ENCODE measurements around the gene OLR1. TPM values are rescaled to one million over a fixed set of nuclear protein-coding genes. Genes with fewer than 3 reads are reported as not detected.

Gene OLR1
- total RNA-seq, 1 experiment from 2014 or later: 0.12 TPM

GRCh38 chr12:10111451-10111850 lies 60.5 kb downstream of the OLR1 start (continued):
- no peak for TF ChIP-seq ZNF274 (IDR thresholded peaks at IDR 0.05; ENCODE audit: low read depth, low read length)
- TF ChIP-seq YY1 (IDR thresholded peaks at IDR 0.05; ENCODE audit: extremely low read depth, insufficient replicate concordance, low read depth, low read length): no peak

- Histone ChIP-seq H2AFZ (ENCODE audit: low read depth, low read length, poor library complexity, severe bottlenecking) (no peak overlapping the region), H3K36me3 (ENCODE audit: control insufficient read depth in 1 of 2, insufficient read depth in 2 of 2, low read length in 2 of 2) (no peaks in the 10 kb centered on the region), H3K4me3 (replicated peaks in 1 of 2; ENCODE audit: low read depth in 1 of 2, low read length in 2 of 2) (no peak overlapping the region), H3K27ac (ENCODE audit: low read depth, low read length) (no peak overlapping the region), H3K27me3 (ENCODE audit: insufficient read depth, low read length) (no peaks in the 10 kb centered on the region), H3K9ac (ENCODE audit: low read length) (no peak overlapping the region), H4K20me1 (ENCODE audit: insufficient read depth) (no peaks in the 10 kb centered on the region), H3K9me2 (ENCODE audit: insufficient read depth) (no peaks in the 10 kb centered on the region), H3K4me2 (ENCODE audit: low read length) (no peak overlapping the region), H3K9me3 (ENCODE audit: control insufficient read depth in 1 of 2, insufficient read depth in 1 of 2, low read depth in 1 of 2, low read length in 2 of 2) (no peaks in the 10 kb centered on the region), H3K79me2 (ENCODE audit: insufficient read depth, low read length) (no peaks in the 10 kb centered on the region), H3K4me1 (ENCODE audit: control insufficient read depth in 1 of 2, insufficient read depth in 2 of 2, low read length in 2 of 2) (no peaks in the 10 kb centered on the region)
- intact Hi-C loops (cut with micrococcal nuclease): no loop called here
- CTCF ChIA-PET: no interaction called here
- TF ChIP-seq REST (IDR thresholded peaks at IDR 0.05; ENCODE audit: low read depth): no peak
- TF ChIP-seq POLR2AphosphoS5 (IDR thresholded peaks at IDR 0.05; ENCODE audit: low read depth, low read length): no peak
- POLR2A ChIA-PET: no interaction called here
- DNase-seq (ENCODE audit: low read depth, low spot score): no peak
- no TSS peak for BruUV-seq (replicated peaks)
- RAD21 ChIA-PET (ENCODE audit: low non-redundant PET in 1 of 2, low total read pairs in 2 of 2, uncharacterized antibody in 2 of 2, unreplicated experiment in 2 of 2): no interaction called here
- ATAC-seq: no peak
These were observed 61.6 kb downstream of the OLR1 start for GRCh38 chr12:10110256-10110844.

Other genes with a start within 250 kb of the OLR1 start
- not detected for gene CLEC2A, start 239.8 kb downstream of the OLR1 start, total RNA-seq (2021; ENCODE audit: unreplicated experiment)
- not detected for gene CLEC12A, start 200.7 kb downstream of the OLR1 start, total RNA-seq (2021; ENCODE audit: unreplicated experiment)
- not detected for gene CLEC1B, start 173.0 kb downstream of the OLR1 start, total RNA-seq (2021; ENCODE audit: unreplicated experiment)
- gene CLEC12B, start 161.5 kb downstream of the OLR1 start, total RNA-seq (2021; ENCODE audit: unreplicated experiment): not detected
- not detected for gene CLEC9A, start 141.4 kb downstream of the OLR1 start, total RNA-seq (2021; ENCODE audit: unreplicated experiment)
- not detected for gene CLEC1A, start 73.1 kb downstream of the OLR1 start, total RNA-seq (2021; ENCODE audit: unreplicated experiment)
- gene CLEC7A, start 41.9 kb downstream of the OLR1 start, total RNA-seq (2021; ENCODE audit: unreplicated experiment): not detected
- not detected for gene TMEM52B, start 6.9 kb upstream of the OLR1 start, total RNA-seq (2021; ENCODE audit: unreplicated experiment)
- 35.5 TPM for gene GABARAPL1, start 40.7 kb upstream of the OLR1 start, total RNA-seq (2021; ENCODE audit: unreplicated experiment)
- gene KLRD1, start 135.7 kb upstream of the OLR1 start, total RNA-seq (2021; ENCODE audit: unreplicated experiment): 0.27 TPM
- gene KLRK1, start 217.9 kb upstream of the OLR1 start, total RNA-seq (2021; ENCODE audit: unreplicated experiment): 2.3 TPM
- gene KLRC4, start 237.6 kb upstream of the OLR1 start, total RNA-seq (2021; ENCODE audit: unreplicated experiment): 2.1 TPM
- 1.8 TPM for gene KLRC3, start 248.5 kb upstream of the OLR1 start, total RNA-seq (2021; ENCODE audit: unreplicated experiment)

All from HCT116 (cell line).